Fibroblast of skin of left quadriceps (primary cell): ENCODE data around the gene ZBTB16.
"Not testable (repeated sequence)": the region's sequence is repeated elsewhere in the genome, so short reads cannot be mapped to it uniquely, and the experiment has no call there.

Source experiments
- DNase-seq, 2 experiments: peaks; one replicate each; pipeline ENCODE4 v3.0.0-alpha.2; 2013; ENCODE audit warnings: low read depth in 2 of 2

The ZBTB16 gene

GRCh38 chr11:114042234-114042633, 17.3 kb upstream of the ZBTB16 start:
- no peak for DNase-seq

GRCh38 chr11:114044042-114044871, 15.3 kb upstream of the ZBTB16 start:
- no peak for DNase-seq

- no peak for DNase-seq
Measured at GRCh38 chr11:114047327-114047726, 12.2 kb upstream of the ZBTB16 start.

- no peak for DNase-seq
Measured at GRCh38 chr11:114049050-114049449, 10.5 kb upstream of the ZBTB16 start.

- not testable (repeated sequence) for DNase-seq
Measured at GRCh38 chr11:114049766-114050165, 9.7 kb upstream of the ZBTB16 start.

- no peak for DNase-seq
Measured at GRCh38 chr11:114050258-114050927, 9.1 kb upstream of the ZBTB16 start.

GRCh38 chr11:114051558-114051957, 8.0 kb upstream of the ZBTB16 start:
- no peak for DNase-seq

GRCh38 chr11:114052160-114052559, 7.4 kb upstream of the ZBTB16 start:
- no peak for DNase-seq

GRCh38 chr11:114053406-114053805, 6.1 kb upstream of the ZBTB16 start:
- DNase-seq = no peak

- no peak for DNase-seq
Measured at GRCh38 chr11:114054806-114055205, 4.7 kb upstream of the ZBTB16 start.

GRCh38 chr11:114056409-114056808, 3.1 kb upstream of the ZBTB16 start:
- DNase-seq = no peak

- no peak for DNase-seq
Measured at GRCh38 chr11:114057147-114057546, 2.4 kb upstream of the ZBTB16 start.

- no peak for DNase-seq
Measured at GRCh38 chr11:114057605-114058004, 1.9 kb upstream of the ZBTB16 start.

GRCh38 chr11:114058026-114058706, 1.3 kb upstream of the ZBTB16 start:
- DNase-seq = no peak

- no peak for DNase-seq
Measured at GRCh38 chr11:114058871-114059277, 637 bp upstream of the ZBTB16 start.

- no peak for DNase-seq
Measured at GRCh38 chr11:114059984-114060391, 477 bp downstream of the ZBTB16 start.

- DNase-seq = no peak
Measured at GRCh38 chr11:114060392-114061047, 1.0 kb downstream of the ZBTB16 start.

- no peak for DNase-seq
Measured at GRCh38 chr11:114061048-114061680, 1.7 kb downstream of the ZBTB16 start.

- DNase-seq = no peak
Measured at GRCh38 chr11:114061681-114062049, 2.2 kb downstream of the ZBTB16 start.

- no peak for DNase-seq
Measured at GRCh38 chr11:114062272-114062671, 2.8 kb downstream of the ZBTB16 start.

GRCh38 chr11:114063149-114063828, 3.8 kb downstream of the ZBTB16 start:
- no peak for DNase-seq
